Right ventricle myocardium superior (tissue), 1 donor: ENCODE results near the gene ART4. TPM values are rescaled to one million over a fixed set of nuclear protein-coding genes. Genes with fewer than 3 reads are reported as not detected.

ENCODE experiments used
- ATAC-seq: fragments of 200-7000 bp; cut with Tn5 transposase; one replicate; pipeline ENCODE4 v1.9.1; 2020; ENCODE audit warnings: mild to moderate bottlenecking; ENCODE audit not compliant: poor library complexity
- DNase-seq: peaks from one replicate; pipeline ENCODE4 v3.0.0-alpha.2; 2020
- intact Hi-C: fragments of 100-400 bp; cut with DNase I; formaldehyde crosslinking; loops from one replicate; pipeline ENCODE4 v1.11.2; 2022
- long read RNA-seq: library from polyadenylated mRNA; unstranded; transcript quantifications from one replicate; pipeline ENCODE4 v2.0.0, GENCODE V29; 2021
- total RNA-seq: library from RNA; stranded (reverse); fragmentation: NEBNext Ultra II Directional; extraction: Animal tissue kit (Norgen Biotek cat#: 25700); gene quantifications from one replicate; pipeline ENCODE4 v1.2.1, GENCODE V29; 2021
- donor health status: DM: no; HTN: yes; CAD: no; lungs with severe emphysema.

The ART4 gene
- total RNA-seq, result 2.8 TPM
- long read RNA-seq, full-length matches to known transcripts, result 3 of 4 reads
- long read RNA-seq, partial matches to known transcripts, result 0 of 4 reads
- long read RNA-seq, other reads (novel, unspliced or antisense), result 1 of 4 reads

GRCh38 chr12:14843425-14843887, at the start of gene ART4:
Gene ART4, minus strand, starts transcription at chr12:14843526. Its CDS starts 413 bp downstream, at chr12:14843113.
- DNase-seq (peak; percentile 77), ATAC-seq (peak; percentile 47)
- intact Hi-C loops, result no loop called here

GRCh38 chr12:14892726-14893505, 49.6 kb upstream of the ART4 start:
- DNase-seq (no peak), ATAC-seq (peak; percentile 85)
- intact Hi-C loops, result no loop called here

- intact Hi-C loops, result no loop called here
- no peak for ATAC-seq
- DNase-seq, result no peak
These were observed 47.4 kb upstream of the ART4 start for GRCh38 chr12:14890701-14891100.

- no peak for ATAC-seq
These were observed 42.9 kb upstream of the ART4 start for GRCh38 chr12:14886271-14886670.

GRCh38 chr12:14885718-14886221, 42.4 kb upstream of the ART4 start, which contains the start of gene MGP:
Gene MGP, minus strand, starts transcription at chr12:14885854. Its CDS starts 63 bp downstream, at chr12:14885791.
- intact Hi-C loops, result loop anchor here (5.0 kb wide), 1 partner anchor 33 kb away; no protein-coding TSS in a partner anchor
- ATAC-seq (peak; percentile 90), DNase-seq (peak; percentile 59)

More at GRCh38 chr12:14886271-14886670, 42.9 kb upstream of the ART4 start:
- intact Hi-C loops, result loop anchor here (5.0 kb wide), 1 partner anchor 34 kb away; no protein-coding TSS in a partner anchor
- DNase-seq, result no peak

- ATAC-seq (peak; percentile 77), DNase-seq (peak; percentile 86)
- intact Hi-C loops, result no loop called here
These were observed 41.1 kb upstream of the ART4 start for GRCh38 chr12:14884458-14884878.

- intact Hi-C loops, result no loop called here
- ATAC-seq, result peak; percentile 6
- no peak for DNase-seq
These were observed 40.4 kb upstream of the ART4 start for GRCh38 chr12:14883686-14884085.

- DNase-seq, result no peak
- no peak for ATAC-seq
- intact Hi-C loops, result no loop called here
These were observed 37.6 kb upstream of the ART4 start for GRCh38 chr12:14880890-14881453.

- ATAC-seq, result no peak
These were observed 36.1 kb upstream of the ART4 start for GRCh38 chr12:14879222-14879933.

GRCh38 chr12:14878488-14878887, 35.2 kb upstream of the ART4 start:
- no peak for DNase-seq
- ATAC-seq, result no peak
- intact Hi-C loops, result no loop called here

More at GRCh38 chr12:14879222-14879933, 36.1 kb upstream of the ART4 start:
- DNase-seq, result no peak
- intact Hi-C loops, result no loop called here

GRCh38 chr12:14876833-14877232, 33.5 kb upstream of the ART4 start:
- no peak for ATAC-seq
- no peak for DNase-seq
- intact Hi-C loops, result no loop called here

GRCh38 chr12:14874882-14875281, 31.6 kb upstream of the ART4 start:
- intact Hi-C loops, result no loop called here
- ATAC-seq, result no peak
- DNase-seq, result no peak

GRCh38 chr12:14873440-14874185, 30.3 kb upstream of the ART4 start:
- DNase-seq (no peak), ATAC-seq (no peak)
- intact Hi-C loops, result no loop called here

GRCh38 chr12:14871886-14872285, 28.6 kb upstream of the ART4 start:
- intact Hi-C loops, result no loop called here
- DNase-seq, result no peak
- ATAC-seq, result no peak

GRCh38 chr12:14871247-14871646, 27.9 kb upstream of the ART4 start:
- intact Hi-C loops, result no loop called here
- DNase-seq, result no peak
- no peak for ATAC-seq

- no peak for ATAC-seq
- intact Hi-C loops, result no loop called here
- no peak for DNase-seq
These were observed 25.7 kb upstream of the ART4 start for GRCh38 chr12:14868916-14869506.

GRCh38 chr12:14860490-14860889, 17.2 kb upstream of the ART4 start:
- intact Hi-C loops, result no loop called here
- no peak for ATAC-seq

GRCh38 chr12:14858513-14858912, 15.2 kb upstream of the ART4 start:
- intact Hi-C loops, result no loop called here
- DNase-seq (no peak), ATAC-seq (no peak)

More at GRCh38 chr12:14860490-14860889, 17.2 kb upstream of the ART4 start:
- DNase-seq, result no peak
